Thyroid gland (tissue), 4 donors: ENCODE data around the gene TBC1D5. TPM values are rescaled to one million over a fixed set of nuclear protein-coding genes. Genes with fewer than 3 reads are reported as not detected.

Source experiments
- DNase-seq, 2 donors: peaks; one replicate each; pipeline ENCODE4 v3.0.0-alpha.2; 2019
- H3K27ac ChIP-seq, 3 donors: fragments of 200-600 bp; sonication (generic); 1 replicate in 2 of 3; 2 replicates in 1 of 3; pipeline ENCODE4 v1.5.1; 2016 to 2019; ENCODE audit warnings: mild to moderate bottlenecking in 1 of 3, moderate library complexity in 1 of 3
- H3K27me3 ChIP-seq: fragments of 200-600 bp; sonication (generic); one replicate; pipeline ENCODE4 v1.5.1; 2019
- H3K36me3 ChIP-seq, 2 donors: fragments of 200-600 bp; sonication (generic); one replicate each; pipeline ENCODE4 v1.5.1; 2016 to 2019
- H3K4me1 ChIP-seq, 2 donors: fragments of 200-600 bp; sonication (generic); one replicate each; pipeline ENCODE4 v1.5.1; 2017 to 2019
- H3K4me3 ChIP-seq, 3 donors: fragments of 200-600 bp; sonication (generic); replicated peaks in 1 of 3; 1 replicate in 2 of 3; 2 replicates in 1 of 3; pipeline ENCODE4 v1.5.1; 2016; ENCODE audit warnings: mild to moderate bottlenecking in 1 of 3
- H3K9me3 ChIP-seq: fragments of 200-600 bp; sonication (generic); one replicate; pipeline ENCODE4 v1.5.1; 2017
- POLR2A ChIP-seq, 2 donors: fragments of 450-650 bp; IDR thresholded peaks; one replicate each; pipeline ENCODE4 v1.6.1; 2017; ENCODE audit warnings: antibody characterized with exemption in 2 of 2, mild to moderate bottlenecking in 2 of 2, moderate library complexity in 1 of 2
- WGBS, 2 donors: methylation state at CpG; one replicate each; pipeline ENCODE4 v1.1.5; 2017; 5-methylcytosine and 5-hydroxymethylcytosine counted together
- intact Hi-C: fragments of 100-400 bp; cut with DNase I; formaldehyde crosslinking; loops from one replicate; pipeline ENCODE4 v1.15.1; 2023
- total RNA-seq, 4 donors: library from RNA; depleted of rRNA; stranded (reverse); fragments of >200 nt; gene quantifications; one replicate each; pipeline ENCODE4 v1.2.3, GENCODE V29; 2016
- TF ChIP-seq, protein P1 (sequence below), 6 experiments: fragments of 200-600 bp in 3 of 6; fragments of 450-650 bp in 3 of 6; sonication (generic) in 3 of 6; IDR thresholded peaks; one replicate each; pipeline ENCODE4 v1.5.1; 2016 to 2019; ENCODE audit warnings: antibody characterized with exemption in 6 of 6, mild to moderate bottlenecking in 2 of 6, inconsistent platforms in 1 of 6, moderate library complexity in 1 of 6

TBC1D5 gene
- total RNA-seq, 4 donors from 2014 or later: 115 to 141 (median 133) TPM

DNA sequence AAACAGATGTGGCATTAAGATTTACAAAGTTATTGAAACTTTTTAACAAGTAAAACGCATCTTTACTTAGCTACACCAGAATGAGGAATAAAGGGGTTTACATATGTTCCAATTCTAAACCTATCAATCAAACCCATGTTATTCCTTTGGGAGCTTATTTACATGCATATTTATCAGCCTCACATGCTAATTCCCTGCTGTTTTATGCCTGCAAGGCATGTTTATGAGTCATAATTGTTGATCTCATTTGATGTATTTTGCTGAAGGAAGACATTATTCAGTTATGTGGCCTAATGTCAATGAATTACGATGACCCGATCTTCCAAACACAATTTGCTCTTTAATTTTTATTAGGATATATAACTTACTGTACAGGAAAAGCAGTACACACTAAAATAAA, 272.9 kb downstream of the TBC1D5 start:
- TF ChIP-seq, protein P1, sequence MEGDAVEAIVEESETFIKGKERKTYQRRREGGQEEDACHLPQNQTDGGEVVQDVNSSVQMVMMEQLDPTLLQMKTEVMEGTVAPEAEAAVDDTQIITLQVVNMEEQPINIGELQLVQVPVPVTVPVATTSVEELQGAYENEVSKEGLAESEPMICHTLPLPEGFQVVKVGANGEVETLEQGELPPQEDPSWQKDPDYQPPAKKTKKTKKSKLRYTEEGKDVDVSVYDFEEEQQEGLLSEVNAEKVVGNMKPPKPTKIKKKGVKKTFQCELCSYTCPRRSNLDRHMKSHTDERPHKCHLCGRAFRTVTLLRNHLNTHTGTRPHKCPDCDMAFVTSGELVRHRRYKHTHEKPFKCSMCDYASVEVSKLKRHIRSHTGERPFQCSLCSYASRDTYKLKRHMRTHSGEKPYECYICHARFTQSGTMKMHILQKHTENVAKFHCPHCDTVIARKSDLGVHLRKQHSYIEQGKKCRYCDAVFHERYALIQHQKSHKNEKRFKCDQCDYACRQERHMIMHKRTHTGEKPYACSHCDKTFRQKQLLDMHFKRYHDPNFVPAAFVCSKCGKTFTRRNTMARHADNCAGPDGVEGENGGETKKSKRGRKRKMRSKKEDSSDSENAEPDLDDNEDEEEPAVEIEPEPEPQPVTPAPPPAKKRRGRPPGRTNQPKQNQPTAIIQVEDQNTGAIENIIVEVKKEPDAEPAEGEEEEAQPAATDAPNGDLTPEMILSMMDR (IDR thresholded peaks at IDR 0.05): no peak
- TF ChIP-seq POLR2A (IDR thresholded peaks at IDR 0.05): no peak
- DNase-seq: no peak
- Histone ChIP-seq H3K36me3 (no peaks in the 10 kb centered on the region), H3K4me3 (no peak overlapping the region), H3K4me1 (no peaks in the 10 kb centered on the region), H3K27me3 (no peaks in the 10 kb centered on the region), H3K9me3 (no peaks in the 10 kb centered on the region), H3K27ac (no peak overlapping the region)
- 87 to 94% methylated on average over 3 of the region's 3 CpGs for WGBS, 2 donors
- intact Hi-C loops: no loop called here

DNA sequence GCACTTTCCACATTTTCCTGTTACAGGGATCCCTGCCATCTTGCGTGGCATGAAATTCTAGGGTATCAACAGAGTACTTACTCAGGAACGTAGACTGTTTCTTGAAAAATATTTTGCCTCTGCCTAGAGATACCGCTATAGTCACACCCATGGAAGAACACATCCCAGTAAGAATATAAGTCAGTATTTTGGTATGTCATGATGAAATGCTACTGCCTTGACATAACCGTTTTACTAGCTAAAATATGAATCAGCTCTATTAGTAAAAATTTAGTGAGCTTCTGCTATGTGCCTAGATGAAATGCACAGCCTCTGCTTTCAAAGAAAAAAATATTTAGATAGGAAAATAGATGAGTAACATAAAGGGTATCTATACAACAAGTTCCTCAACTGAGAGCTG, 276.4 kb downstream of the TBC1D5 start:
- TF ChIP-seq, protein P1 (IDR thresholded peaks at IDR 0.05): no peak
- TF ChIP-seq POLR2A (IDR thresholded peaks at IDR 0.05): no peak
- Histone ChIP-seq H3K27ac (no peak overlapping the region), H3K4me3 (no peak overlapping the region), H3K27me3 (no peaks in the 10 kb centered on the region), H3K9me3 (no peaks in the 10 kb centered on the region), H3K4me1 (no peaks in the 10 kb centered on the region), H3K36me3 (no peaks in the 10 kb centered on the region)
- intact Hi-C loops: no loop called here
- no peak for DNase-seq
- WGBS, 2 donors: 96 to 99% methylated on average over 4 of the region's 4 CpGs

DNA sequence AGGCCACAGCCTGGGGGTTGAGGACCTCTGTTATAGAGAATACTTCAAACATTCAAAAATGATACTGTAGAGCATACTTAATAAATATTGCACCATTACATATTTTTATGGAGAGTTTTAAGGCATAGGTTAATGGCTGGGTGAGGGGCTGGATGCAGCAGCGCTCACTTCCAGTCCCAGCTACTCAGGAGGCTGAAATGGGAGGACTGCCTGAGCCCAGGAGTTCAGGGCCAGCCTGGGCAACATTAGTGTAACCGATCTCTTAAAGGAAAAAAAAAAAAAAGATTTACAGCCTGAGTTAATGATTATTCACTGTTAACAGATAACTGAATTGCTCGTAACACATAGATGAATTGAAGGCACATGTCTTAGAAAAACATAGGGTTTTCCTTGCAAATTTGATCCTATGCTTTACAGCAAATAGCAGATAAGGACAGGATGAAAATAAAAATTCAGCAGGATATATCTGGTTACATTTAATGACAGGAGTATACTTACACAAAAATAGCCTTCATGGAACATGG, 282.9 kb downstream of the TBC1D5 start:
- 62 to 63% methylated on average over 3 of the region's 3 CpGs for WGBS, 2 donors
- DNase-seq: no peak
- Histone ChIP-seq H3K36me3 (no peaks in the 10 kb centered on the region), H3K4me3 (no peak overlapping the region), H3K27me3 (no peaks in the 10 kb centered on the region), H3K27ac (no peak overlapping the region), H3K4me1 (no peaks in the 10 kb centered on the region), H3K9me3 (no peaks in the 10 kb centered on the region)
- TF ChIP-seq, protein P1 (IDR thresholded peaks at IDR 0.05): no peak
- no peak for TF ChIP-seq POLR2A (IDR thresholded peaks at IDR 0.05)
- intact Hi-C loops: no loop called here

DNA sequence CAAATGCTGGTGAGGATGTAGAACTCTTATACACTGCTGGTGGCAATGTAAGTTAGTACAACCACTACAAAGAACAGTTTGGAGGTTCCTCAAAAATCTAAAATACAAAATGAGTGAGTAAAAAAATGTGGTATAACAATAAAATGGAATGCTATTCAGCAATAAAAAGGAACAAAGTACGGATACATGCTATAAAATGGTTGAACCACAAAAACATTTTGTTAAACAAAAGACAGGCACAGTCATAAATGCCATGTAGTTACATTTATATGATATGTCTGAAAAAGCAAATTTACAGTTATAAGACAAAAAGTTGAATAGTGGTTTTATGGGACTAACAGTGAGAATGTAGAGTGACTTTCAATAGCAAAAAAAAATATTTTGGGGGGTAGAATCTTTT, 285.8 kb downstream of the TBC1D5 start:
- Histone ChIP-seq H3K9me3 (no peaks in the 10 kb centered on the region), H3K4me1 (no peaks in the 10 kb centered on the region), H3K27me3 (no peaks in the 10 kb centered on the region), H3K4me3 (no peak overlapping the region), H3K27ac (no peak overlapping the region), H3K36me3 (no peaks in the 10 kb centered on the region)
- WGBS, 2 donors: 96 to 98% methylated on average over 1 of the region's 1 CpG
- intact Hi-C loops: no loop called here
- DNase-seq: no peak
- TF ChIP-seq, protein P1 (IDR thresholded peaks at IDR 0.05): no peak
- TF ChIP-seq POLR2A (IDR thresholded peaks at IDR 0.05): no peak

DNA sequence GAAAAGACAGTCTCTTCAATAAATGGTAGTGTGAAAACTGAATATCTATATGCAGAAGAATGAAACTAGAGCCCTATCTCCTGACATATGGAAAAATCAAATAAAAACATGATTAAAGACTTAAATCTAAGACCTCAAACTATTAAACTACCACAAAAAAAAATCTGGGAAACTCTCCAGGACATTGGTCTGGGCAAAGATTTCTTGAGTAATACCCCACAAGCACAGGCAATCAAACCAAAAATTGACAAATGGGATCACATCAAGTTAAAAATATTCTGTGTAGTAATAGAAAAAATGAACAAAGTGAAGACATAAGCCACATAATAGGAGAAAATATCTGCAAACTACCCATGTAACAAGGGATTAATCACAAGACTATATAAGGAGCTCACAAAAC, 286.4 kb downstream of the TBC1D5 start:
- intact Hi-C loops: no loop called here
- H3K9me3 ChIP-seq: no peaks in the 10 kb centered on the region
- no peak overlapping the region for H3K4me3 ChIP-seq
- H3K4me1 ChIP-seq: no peaks in the 10 kb centered on the region
- H3K27ac ChIP-seq: no peak overlapping the region
- no peaks in the 10 kb centered on the region for H3K27me3 ChIP-seq
- TF ChIP-seq, protein P1 (IDR thresholded peaks at IDR 0.05): no peak
- TF ChIP-seq POLR2A (IDR thresholded peaks at IDR 0.05): no peak
- DNase-seq: no peak
- no peaks in the 10 kb centered on the region for H3K36me3 ChIP-seq
